BJ (cell line): ENCODE results near the gene TRMT10A. TPM values are rescaled to one million over a fixed set of nuclear protein-coding genes. Genes with fewer than 3 reads are reported as not detected.

Experiments used
- CTCF ChIA-PET: fragments of 350-600 bp; formaldehyde crosslinking; extraction: SDS; loops from one replicate; lab custom pipeline; 2021; ENCODE audit warnings: antibody characterized with exemption, inconsistent platforms; lab: Yijun Ruan, JAX
- POLR2A ChIA-PET: fragments of 300-600 bp; sonication (Branson Sonifier 250); formaldehyde crosslinking; extraction: SDS; loops from one replicate; lab custom pipeline; 2021; ENCODE audit warnings: antibody characterized with exemption; lab: Charles Lee
- DNase-seq: peaks from one replicate; pipeline ENCODE4 v3.0.0-alpha.2; 2011; ENCODE audit warnings: low read depth
- H3K27me3 ChIP-seq: 2 replicates; pipeline ENCODE4 v1.6.0; 2011; ENCODE audit warnings: low read length; ENCODE audit not compliant: control insufficient read depth, insufficient read depth
- H3K36me3 ChIP-seq: 2 replicates; pipeline ENCODE4 v1.5.1; 2011; ENCODE audit warnings: low read length; ENCODE audit not compliant: control insufficient read depth, insufficient read depth
- H3K4me3 ChIP-seq: 2 replicates; pipeline ENCODE4 v1.5.1; 2011; ENCODE audit warnings: low read depth, mild to moderate bottlenecking, control low read depth, low read length
- polyA plus RNA-seq: library from polyadenylated mRNA; depleted of rRNA; stranded (reverse); fragments of >200 nt; gene quantifications from 2 replicates; pipeline ENCODE4 v1.2.3, GENCODE V29; 2011
- TF ChIP-seq, protein P1 (sequence below): IDR thresholded peaks from 2 replicates; pipeline ENCODE4 v1.5.1; 2011; ENCODE audit warnings: low read depth, mild to moderate bottlenecking, control low read depth, inconsistent platforms, low read length, moderate library complexity; ENCODE audit not compliant: insufficient read depth

The TRMT10A gene
- polyA plus RNA-seq, 1 experiment: 1.7 TPM

GRCh38 chr4:99578714-99579113 is 14.9 kb upstream of the TRMT10A start:
- CTCF ChIA-PET: no interaction called here
- TF ChIP-seq, protein P1, sequence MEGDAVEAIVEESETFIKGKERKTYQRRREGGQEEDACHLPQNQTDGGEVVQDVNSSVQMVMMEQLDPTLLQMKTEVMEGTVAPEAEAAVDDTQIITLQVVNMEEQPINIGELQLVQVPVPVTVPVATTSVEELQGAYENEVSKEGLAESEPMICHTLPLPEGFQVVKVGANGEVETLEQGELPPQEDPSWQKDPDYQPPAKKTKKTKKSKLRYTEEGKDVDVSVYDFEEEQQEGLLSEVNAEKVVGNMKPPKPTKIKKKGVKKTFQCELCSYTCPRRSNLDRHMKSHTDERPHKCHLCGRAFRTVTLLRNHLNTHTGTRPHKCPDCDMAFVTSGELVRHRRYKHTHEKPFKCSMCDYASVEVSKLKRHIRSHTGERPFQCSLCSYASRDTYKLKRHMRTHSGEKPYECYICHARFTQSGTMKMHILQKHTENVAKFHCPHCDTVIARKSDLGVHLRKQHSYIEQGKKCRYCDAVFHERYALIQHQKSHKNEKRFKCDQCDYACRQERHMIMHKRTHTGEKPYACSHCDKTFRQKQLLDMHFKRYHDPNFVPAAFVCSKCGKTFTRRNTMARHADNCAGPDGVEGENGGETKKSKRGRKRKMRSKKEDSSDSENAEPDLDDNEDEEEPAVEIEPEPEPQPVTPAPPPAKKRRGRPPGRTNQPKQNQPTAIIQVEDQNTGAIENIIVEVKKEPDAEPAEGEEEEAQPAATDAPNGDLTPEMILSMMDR: no peak
- no peaks in the 10 kb centered on the region for H3K36me3 ChIP-seq
- no peak overlapping the region for H3K4me3 ChIP-seq
- POLR2A ChIA-PET: no interaction called here
- H3K27me3 ChIP-seq: no peaks in the 10 kb centered on the region; the same call in 1 of the 2 replicates
- DNase-seq: no peak

- Histone ChIP-seq H3K36me3 (no peaks in the 10 kb centered on the region), H3K4me3 (no peak within 1 kb of the TSS), H3K27me3 (no peaks in the 10 kb centered on the region; the same call in 1 of the 2 replicates)
- ChIA-PET CTCF (interaction anchor here (1.0 kb wide), 1 partner anchor 9 kb away, joined by 3 read pairs; no protein-coding TSS in a partner anchor), POLR2A (no interaction called here)
- no peak for DNase-seq
- TF ChIP-seq, protein P1: no peak
Measured at GRCh38 chr4:99574530-99575324, 10.9 kb upstream of the TRMT10A start, which contains the start of gene MTTP. Gene MTTP (plus strand): TSS chr4:99574824. CDS start chr4:99574910, 86 bp downstream.

DNA sequence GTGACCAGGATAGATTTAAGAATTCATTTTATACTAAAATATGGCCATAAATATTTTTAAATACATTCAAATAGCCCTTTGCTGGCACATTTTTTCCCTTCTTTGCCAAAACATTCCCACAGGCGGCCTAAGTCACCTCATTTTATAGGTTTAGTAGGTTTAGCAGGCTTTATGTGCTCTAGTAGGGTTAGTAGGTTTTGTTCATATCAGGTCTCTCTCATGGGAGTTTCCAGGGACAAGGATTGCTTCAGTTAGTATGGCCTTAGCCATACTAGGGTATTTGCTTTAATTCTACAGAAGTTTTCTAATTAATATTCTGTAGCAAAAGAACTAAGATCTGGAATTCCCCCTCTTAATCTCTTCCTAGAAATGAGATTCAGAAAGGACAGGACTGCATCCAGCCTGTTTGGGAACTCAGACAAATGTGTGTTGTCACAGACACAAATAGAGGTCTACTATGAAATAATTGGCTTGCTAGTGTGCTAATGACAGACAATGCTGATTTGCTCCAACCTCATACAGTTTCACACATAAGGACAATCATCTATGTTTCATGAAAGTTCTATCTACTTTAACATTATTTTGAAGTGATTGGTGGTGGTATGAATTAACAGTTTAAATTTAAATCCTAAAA is 10.0 kb upstream of the TRMT10A start:
- DNase-seq: no peak
- Histone ChIP-seq H3K4me3 (no peak overlapping the region), H3K27me3 (no peaks in the 10 kb centered on the region; the same call in 1 of the 2 replicates), H3K36me3 (no peaks in the 10 kb centered on the region)
- TF ChIP-seq, protein P1: no peak
- POLR2A ChIA-PET: no interaction called here
- CTCF ChIA-PET: no interaction called here

DNA sequence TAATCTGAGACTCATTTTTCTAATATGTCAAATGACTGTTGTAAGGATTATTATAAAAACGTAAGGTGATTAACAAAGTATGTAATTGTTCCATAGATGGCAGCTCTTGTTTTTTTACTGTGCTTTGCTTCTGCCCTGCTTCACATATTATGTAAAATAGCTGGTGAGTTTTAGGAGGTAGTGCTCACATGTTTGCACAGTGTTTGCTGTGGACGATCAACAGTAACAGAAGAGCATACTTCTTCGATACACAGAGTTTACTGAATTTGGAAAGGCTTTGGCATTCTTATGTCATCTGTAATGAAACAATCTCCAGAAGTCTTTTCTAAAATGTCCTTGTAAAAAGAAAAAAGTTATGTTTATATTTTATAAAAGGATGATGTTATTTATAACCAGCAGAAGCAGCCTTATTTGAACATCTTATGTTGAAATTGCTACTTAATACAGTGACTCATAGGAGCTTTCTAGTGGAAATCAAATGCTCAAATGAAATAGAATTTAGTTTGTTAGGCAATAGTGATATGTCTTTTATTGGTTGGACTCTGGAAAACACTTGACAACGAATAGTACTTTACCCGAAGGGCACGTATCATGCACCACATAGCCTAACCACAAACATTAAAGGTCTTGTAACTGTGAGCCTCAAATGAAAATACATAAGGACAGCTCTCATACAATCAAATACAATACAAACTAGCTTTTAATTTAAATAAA is 8.8 kb upstream of the TRMT10A start:
- no peaks in the 10 kb centered on the region; the same call in 1 of the 2 replicates for H3K27me3 ChIP-seq
- ChIA-PET POLR2A (no interaction called here), CTCF (no interaction called here)
- TF ChIP-seq, protein P1: no peak
- H3K4me3 ChIP-seq: no peak overlapping the region
- H3K36me3 ChIP-seq: no peaks in the 10 kb centered on the region
- peak; percentile 33 for DNase-seq

- ChIA-PET CTCF (no interaction called here), POLR2A (no interaction called here)
- H3K36me3 ChIP-seq: no peaks in the 10 kb centered on the region
- TF ChIP-seq, protein P1: no peak
- DNase-seq: no peak
- H3K4me3 ChIP-seq: no peak overlapping the region
- H3K27me3 ChIP-seq: no peaks in the 10 kb centered on the region; the same call in 1 of the 2 replicates
Measured at GRCh38 chr4:99571883-99572282, 8.0 kb upstream of the TRMT10A start.
